Ishikawa (cell line): ENCODE measurements around the gene SLC44A4.

ENCODE experiments used
- CEBPB ChIP-seq: IDR thresholded peaks from 2 replicates; pipeline ENCODE4 v1.6.1; 2012
- CREB1 ChIP-seq: IDR thresholded peaks from 2 replicates; pipeline ENCODE4 v1.6.1; 2012; ENCODE audit warnings: low read depth
- EGR1 ChIP-seq: IDR thresholded peaks from 2 replicates; pipeline ENCODE4 v1.6.1; 2012
- EP300 ChIP-seq: IDR thresholded peaks from 2 replicates; pipeline ENCODE4 v1.6.1; 2012; ENCODE audit warnings: borderline replicate concordance
- FOXM1 ChIP-seq: IDR thresholded peaks from 2 replicates; pipeline ENCODE4 v1.6.1; 2012; ENCODE audit warnings: low read depth, borderline replicate concordance
- NFIC ChIP-seq: IDR thresholded peaks from 2 replicates; pipeline ENCODE4 v1.6.1; 2012
- RAD21 ChIP-seq: IDR thresholded peaks from 2 replicates; pipeline ENCODE4 v1.6.1; 2012; ENCODE audit warnings: low read depth
- TAF1 ChIP-seq: IDR thresholded peaks from 2 replicates; pipeline ENCODE4 v1.6.1; 2012; ENCODE audit warnings: low read depth, mild to moderate bottlenecking
- TCF12 ChIP-seq: IDR thresholded peaks from 2 replicates; pipeline ENCODE4 v1.6.1; 2012; ENCODE audit warnings: low read depth
- TEAD4 ChIP-seq: IDR thresholded peaks from 2 replicates; pipeline ENCODE4 v1.6.1; 2012
- YY1 ChIP-seq: IDR thresholded peaks from 2 replicates; pipeline ENCODE4 v1.6.1; 2012; ENCODE audit warnings: low read depth
- ZBTB7A ChIP-seq: IDR thresholded peaks from 2 replicates; pipeline ENCODE4 v1.6.1; 2012; ENCODE audit warnings: low read depth
- TF ChIP-seq, protein P1 (sequence below): IDR thresholded peaks from 2 replicates; pipeline ENCODE4 v1.6.1; 2012
- TF ChIP-seq, protein P2 (sequence below): IDR thresholded peaks from 2 replicates; pipeline ENCODE4 v1.6.1; 2012
- TF ChIP-seq, protein P3 (sequence below): IDR thresholded peaks from 2 replicates; pipeline ENCODE4 v1.6.1; 2012; ENCODE audit warnings: low read depth, mild to moderate bottlenecking

SLC44A4 gene

GRCh38 chr6:31826793-31827285, 52.0 kb downstream of the SLC44A4 start:
- TF ChIP-seq, protein P1, sequence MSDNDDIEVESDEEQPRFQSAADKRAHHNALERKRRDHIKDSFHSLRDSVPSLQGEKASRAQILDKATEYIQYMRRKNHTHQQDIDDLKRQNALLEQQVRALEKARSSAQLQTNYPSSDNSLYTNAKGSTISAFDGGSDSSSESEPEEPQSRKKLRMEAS = peak; percentile 35
- TF ChIP-seq TEAD4 = no peak
- peak; percentile 18; the same call in 1 of the 2 replicates for TF ChIP-seq TAF1
- peak; percentile 61 for TF ChIP-seq NFIC

DNA sequence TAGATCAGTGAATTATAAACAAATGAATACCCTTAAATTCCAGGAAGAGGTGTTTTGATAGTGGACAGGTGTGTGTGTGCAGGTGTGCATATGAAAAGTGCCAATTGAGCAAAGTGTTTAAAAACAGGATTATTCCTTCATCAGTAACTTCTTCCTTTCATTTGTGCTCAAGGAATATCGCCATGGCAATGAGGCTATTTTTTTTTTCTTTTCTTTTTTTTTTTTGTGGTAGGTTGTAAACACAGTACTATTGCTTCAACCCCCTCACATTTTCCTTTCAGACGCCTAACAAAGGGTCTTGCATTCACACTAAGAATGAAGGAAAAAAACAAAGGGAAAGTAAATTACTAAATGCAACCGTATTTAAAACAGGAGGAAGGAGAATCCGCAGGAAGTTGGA, 53.2 kb downstream of the SLC44A4 start:
- no peak for TF ChIP-seq EGR1
- no peak for TF ChIP-seq TCF12
- TF ChIP-seq CREB1 = no peak

DNA sequence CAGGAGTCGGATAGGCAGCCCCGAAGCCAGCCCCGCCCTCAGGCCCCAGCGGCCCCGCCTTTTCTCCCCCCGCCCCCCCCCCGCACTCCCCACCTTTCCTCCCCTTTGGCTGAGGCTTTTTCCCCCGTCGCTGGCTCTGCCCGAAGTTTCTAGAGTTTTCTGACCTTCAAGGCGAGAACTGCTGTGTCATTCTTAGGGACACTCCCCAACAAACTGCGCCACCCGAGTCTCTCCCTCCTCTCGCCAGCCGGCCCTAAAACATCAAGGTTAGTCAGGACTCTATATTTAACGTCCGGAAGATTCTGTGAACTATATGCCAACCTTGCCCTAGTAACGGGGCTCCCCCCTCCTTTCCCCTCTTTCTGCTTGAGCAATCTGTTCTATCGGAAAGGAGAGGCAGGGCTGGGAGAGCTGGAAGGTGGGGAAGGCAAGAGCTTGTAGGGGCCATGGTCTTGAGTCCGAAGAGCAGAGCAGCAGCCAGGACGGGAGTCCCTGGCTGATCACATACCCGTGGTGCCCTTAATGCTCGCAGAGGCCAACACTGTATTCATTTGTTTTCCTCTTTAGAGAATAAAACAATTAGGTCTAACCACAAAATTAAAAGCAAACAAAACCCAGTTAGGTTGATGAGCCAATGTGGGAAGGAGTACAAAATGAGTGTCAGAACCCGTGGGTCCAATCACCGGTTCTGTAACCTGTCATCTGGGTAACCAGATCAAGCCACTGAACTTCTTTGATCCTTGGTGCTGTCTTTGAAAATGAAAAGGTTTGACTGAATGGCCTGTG, 56.6 kb downstream of the SLC44A4 start:
- no peak for TF ChIP-seq TEAD4
- no peak for TF ChIP-seq FOXM1
- TF ChIP-seq TAF1 = peak; percentile 85
- TF ChIP-seq, protein P1 = peak; percentile 69
- no peak for TF ChIP-seq EGR1
- TF ChIP-seq ZBTB7A = no peak
- no peak for TF ChIP-seq CREB1

- TF ChIP-seq, protein P1 = 0 out of 2 replicates have a peak, but pooled peaks have one; percentile 1
- TF ChIP-seq EGR1 (peak; percentile 94), CEBPB (0 out of 2 replicates have a peak, but pooled peaks have one; percentile 29), CREB1 (no peak), RAD21 (no peak; the same call in 1 of the 2 replicates), NFIC (peak; percentile 81)
- TF ChIP-seq, protein P2, sequence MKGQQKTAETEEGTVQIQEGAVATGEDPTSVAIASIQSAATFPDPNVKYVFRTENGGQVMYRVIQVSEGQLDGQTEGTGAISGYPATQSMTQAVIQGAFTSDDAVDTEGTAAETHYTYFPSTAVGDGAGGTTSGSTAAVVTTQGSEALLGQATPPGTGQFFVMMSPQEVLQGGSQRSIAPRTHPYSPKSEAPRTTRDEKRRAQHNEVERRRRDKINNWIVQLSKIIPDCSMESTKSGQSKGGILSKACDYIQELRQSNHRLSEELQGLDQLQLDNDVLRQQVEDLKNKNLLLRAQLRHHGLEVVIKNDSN = 0 out of 2 replicates have a peak, but pooled peaks have one; percentile 10
Observed at GRCh38 chr6:31821301-31822035, 57.3 kb downstream of the SLC44A4 start.

GRCh38 chr6:31819871-31820299, 58.9 kb downstream of the SLC44A4 start:
- TF ChIP-seq, protein P2 = no peak
- TF ChIP-seq ZBTB7A (no peak), EGR1 (no peak), CEBPB (no peak), FOXM1 (no peak), TAF1 (no peak), EP300 (no peak), YY1 (no peak)

DNA sequence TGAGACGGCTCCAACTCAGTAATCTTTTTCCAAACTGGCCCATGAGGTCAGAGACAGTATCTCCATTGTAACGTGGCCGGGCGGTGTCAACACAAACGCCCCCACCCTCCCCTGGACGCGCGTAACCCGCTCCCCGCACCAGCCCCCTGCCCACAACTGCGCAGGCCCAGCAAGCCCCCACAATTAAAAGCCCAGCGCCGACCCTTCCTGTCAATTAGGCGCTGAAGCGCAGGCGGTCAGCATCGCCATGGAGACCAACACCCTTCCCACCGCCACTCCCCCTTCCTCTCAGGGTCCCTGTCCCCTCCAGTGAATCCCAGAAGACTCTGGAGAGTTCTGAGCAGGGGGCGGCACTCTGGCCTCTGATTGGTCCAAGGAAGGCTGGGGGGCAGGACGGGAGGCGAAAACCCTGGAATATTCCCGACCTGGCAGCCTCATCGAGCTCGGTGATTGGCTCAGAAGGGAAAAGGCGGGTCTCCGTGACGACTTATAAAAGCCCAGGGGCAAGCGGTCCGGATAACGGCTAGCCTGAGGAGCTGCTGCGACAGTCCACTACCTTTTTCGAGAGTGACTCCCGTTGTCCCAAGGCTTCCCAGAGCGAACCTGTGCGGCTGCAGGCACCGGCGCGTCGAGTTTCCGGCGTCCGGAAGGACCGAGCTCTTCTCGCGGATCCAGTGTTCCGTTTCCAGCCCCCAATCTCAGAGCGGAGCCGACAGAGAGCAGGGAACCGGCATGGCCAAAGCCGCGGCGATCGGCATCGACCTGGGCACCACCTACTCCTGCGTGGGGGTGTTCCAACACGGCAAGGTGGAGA, 63.6 kb downstream of the SLC44A4 start, which contains the start of the genes HSPA1A and HSPA1L:
TSS of gene HSPA1A (plus strand) at position 519 of the 814 bp plus-strand sequence. CDS start at position 733, 214 bp downstream.
TSS of gene HSPA1L (minus strand) at position 259 of the 814 bp plus-strand sequence. CDS start 3,311 bp downstream, outside the sequence.
- no peak for TF ChIP-seq EGR1
- no peak for TF ChIP-seq TAF1
- TF ChIP-seq, protein P3, sequence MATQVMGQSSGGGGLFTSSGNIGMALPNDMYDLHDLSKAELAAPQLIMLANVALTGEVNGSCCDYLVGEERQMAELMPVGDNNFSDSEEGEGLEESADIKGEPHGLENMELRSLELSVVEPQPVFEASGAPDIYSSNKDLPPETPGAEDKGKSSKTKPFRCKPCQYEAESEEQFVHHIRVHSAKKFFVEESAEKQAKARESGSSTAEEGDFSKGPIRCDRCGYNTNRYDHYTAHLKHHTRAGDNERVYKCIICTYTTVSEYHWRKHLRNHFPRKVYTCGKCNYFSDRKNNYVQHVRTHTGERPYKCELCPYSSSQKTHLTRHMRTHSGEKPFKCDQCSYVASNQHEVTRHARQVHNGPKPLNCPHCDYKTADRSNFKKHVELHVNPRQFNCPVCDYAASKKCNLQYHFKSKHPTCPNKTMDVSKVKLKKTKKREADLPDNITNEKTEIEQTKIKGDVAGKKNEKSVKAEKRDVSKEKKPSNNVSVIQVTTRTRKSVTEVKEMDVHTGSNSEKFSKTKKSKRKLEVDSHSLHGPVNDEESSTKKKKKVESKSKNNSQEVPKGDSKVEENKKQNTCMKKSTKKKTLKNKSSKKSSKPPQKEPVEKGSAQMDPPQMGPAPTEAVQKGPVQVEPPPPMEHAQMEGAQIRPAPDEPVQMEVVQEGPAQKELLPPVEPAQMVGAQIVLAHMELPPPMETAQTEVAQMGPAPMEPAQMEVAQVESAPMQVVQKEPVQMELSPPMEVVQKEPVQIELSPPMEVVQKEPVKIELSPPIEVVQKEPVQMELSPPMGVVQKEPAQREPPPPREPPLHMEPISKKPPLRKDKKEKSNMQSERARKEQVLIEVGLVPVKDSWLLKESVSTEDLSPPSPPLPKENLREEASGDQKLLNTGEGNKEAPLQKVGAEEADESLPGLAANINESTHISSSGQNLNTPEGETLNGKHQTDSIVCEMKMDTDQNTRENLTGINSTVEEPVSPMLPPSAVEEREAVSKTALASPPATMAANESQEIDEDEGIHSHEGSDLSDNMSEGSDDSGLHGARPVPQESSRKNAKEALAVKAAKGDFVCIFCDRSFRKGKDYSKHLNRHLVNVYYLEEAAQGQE = no peak
- no peak for TF ChIP-seq NFIC
- no peak for TF ChIP-seq ZBTB7A
- no peak for TF ChIP-seq CREB1
- TF ChIP-seq FOXM1 = no peak
- TF ChIP-seq, protein P1 = no peak
- no peak for TF ChIP-seq TCF12
- TF ChIP-seq, protein P2 = no peak
- TF ChIP-seq EP300 = no peak
- TF ChIP-seq CEBPB = no peak
